ENCODE results near the gene KAT7. TPM values are rescaled to one million over a fixed set of nuclear protein-coding genes. Genes with fewer than 3 reads are reported as not detected.

The KAT7 gene
- total RNA-seq, 2 experiments from 2014 or later: 63.5 to 93.0 TPM

- Mint-ChIP-seq H3K27me3 (no peaks in the 10 kb centered on the region), H3K36me3 (ENCODE audit: low read depth) (no peaks in the 10 kb centered on the region), H3K9me3 (ENCODE audit: low read depth) (no peaks in the 10 kb centered on the region), H3K4me3 (no peak overlapping the region), H3K4me1 (peaks cover 8% of the 10 kb centered on the region), H3K27ac (no peak overlapping the region)
- ATAC-seq (peak; percentile 11), DNase-seq (no peak)
- intact Hi-C loops (cut with DNase I, micrococcal nuclease): loop anchor here in 1 of 2 experiments (2.0 kb wide), 1 partner anchor 210 kb away; no protein-coding TSS in a partner anchor
- CTCF ChIA-PET: interaction anchor here (0.5 to 1.1 kb wide), 4 partner anchors 25 to 315 kb away, joined by 3 to 6 read pairs (median 3); no protein-coding TSS in a partner anchor
- POLR2A ChIA-PET: interaction anchor here (0.6 kb wide), 1 partner anchor 21 kb away, joined by 4 read pairs; no protein-coding TSS in a partner anchor
These were observed 9.2 kb upstream of the KAT7 start for GRCh38 chr17:49779156-49779738.

- peaks cover 8% of the 10 kb centered on the region for H3K4me1 Mint-ChIP-seq
- no peaks in the 10 kb centered on the region for H3K9me3 Mint-ChIP-seq (ENCODE audit: low read depth)
- H3K36me3 Mint-ChIP-seq (ENCODE audit: low read depth): no peaks in the 10 kb centered on the region
- no peak overlapping the region for H3K4me3 Mint-ChIP-seq
- ChIA-PET POLR2A (no interaction called here), CTCF (no interaction called here)
- no peak overlapping the region for H3K27ac Mint-ChIP-seq
- ATAC-seq (peak; percentile 71), DNase-seq (peak; percentile 35)
- intact Hi-C loops (cut with DNase I, micrococcal nuclease): loop anchor here in 1 of 2 experiments (2.0 kb wide), 1 partner anchor 211 kb away; no protein-coding TSS in a partner anchor
- H3K27me3 Mint-ChIP-seq: no peaks in the 10 kb centered on the region
These were observed 8.7 kb upstream of the KAT7 start for GRCh38 chr17:49779739-49780231.

- ATAC-seq: no peak
- no peak overlapping the region for H3K27ac Mint-ChIP-seq
- intact Hi-C loops (cut with DNase I, micrococcal nuclease): no loop called here
- no peak overlapping the region for H3K4me3 Mint-ChIP-seq
- H3K36me3 Mint-ChIP-seq (ENCODE audit: low read depth): no peaks in the 10 kb centered on the region
- peaks cover 20% of the 10 kb centered on the region for H3K4me1 Mint-ChIP-seq
- ChIA-PET POLR2A (interaction anchor here (0.7 to 1.2 kb wide), 3 partner anchors 10 to 19 kb away, joined by 3 to 4 read pairs (median 4); partner anchors contain the start of gene FAM117A), CTCF (interaction anchor here (0.6 to 1.7 kb wide), 3 partner anchors 19 to 226 kb away, joined by 3 to 10 read pairs (median 3); partner anchors contain the start of gene FAM117A)
- no peak for DNase-seq
- no peaks in the 10 kb centered on the region for H3K9me3 Mint-ChIP-seq (ENCODE audit: low read depth)
- H3K27me3 Mint-ChIP-seq: no peaks in the 10 kb centered on the region
These were observed 5.3 kb upstream of the KAT7 start for GRCh38 chr17:49783071-49783715.

- Mint-ChIP-seq H3K4me1 (peaks cover 21% of the 10 kb centered on the region), H3K36me3 (ENCODE audit: low read depth) (no peaks in the 10 kb centered on the region), H3K4me3 (no peak overlapping the region), H3K9me3 (ENCODE audit: low read depth) (no peaks in the 10 kb centered on the region), H3K27ac (no peak overlapping the region), H3K27me3 (no peaks in the 10 kb centered on the region)
- ATAC-seq: no peak
- ChIA-PET POLR2A (interaction anchor here (0.8 to 1.2 kb wide), 2 partner anchors 10 to 20 kb away, joined by 4 read pairs; partner anchors contain the start of gene FAM117A), CTCF (interaction anchor here (0.6 to 1.7 kb wide), 3 partner anchors 20 to 227 kb away, joined by 3 to 10 read pairs (median 3); partner anchors contain the start of gene FAM117A)
- intact Hi-C loops (cut with DNase I, micrococcal nuclease): no loop called here
- DNase-seq: no peak
These were observed 4.7 kb upstream of the KAT7 start for GRCh38 chr17:49783791-49784190.

- intact Hi-C loops (cut with DNase I, micrococcal nuclease): no loop called here
- H3K4me1 Mint-ChIP-seq: peaks cover 24% of the 10 kb centered on the region
- ChIA-PET CTCF (interaction anchor here (0.7 to 1.5 kb wide), 4 partner anchors 19 to 217 kb away, joined by 3 to 6 read pairs (median 4); partner anchors contain the start of gene SLC35B1), POLR2A (no interaction called here)
- peaks cover 5% of the 10 kb centered on the region for H3K36me3 Mint-ChIP-seq (ENCODE audit: low read depth)
- DNase-seq: no peak
- no peaks in the 10 kb centered on the region for H3K27me3 Mint-ChIP-seq
- ATAC-seq: no peak
- H3K9me3 Mint-ChIP-seq (ENCODE audit: low read depth): no peaks in the 10 kb centered on the region
- H3K27ac Mint-ChIP-seq: no peak overlapping the region
- H3K4me3 Mint-ChIP-seq: no peak overlapping the region
These were observed 3.8 kb upstream of the KAT7 start for GRCh38 chr17:49784636-49785035.

- ATAC-seq: no peak
These were observed 500 bp upstream of the KAT7 start for GRCh38 chr17:49787884-49788477.

GRCh38 chr17:49789243-49789578 lies 730 bp downstream of the KAT7 start:
- ATAC-seq (no peak), DNase-seq (no peak)
- POLR2A ChIA-PET: interaction anchor here (1.4 to 2.6 kb wide), 3 partner anchors 26 to 81 kb away, joined by 5 to 28 read pairs (median 7); partner anchors contain the start of genes FAM117A and SLC35B1
- CTCF ChIA-PET: interaction anchor here (1.3 to 2.9 kb wide), 2 partner anchors 27 to 81 kb away, joined by 3 to 29 read pairs; partner anchors contain the start of gene SLC35B1
- Mint-ChIP-seq H3K27me3 (no peaks in the 10 kb centered on the region), H3K27ac (peak overlapping the region; percentile 98), H3K36me3 (ENCODE audit: low read depth) (peaks cover 42% of the 10 kb centered on the region), H3K4me3 (peak overlapping the region; percentile 89), H3K4me1 (peaks cover 57% of the 10 kb centered on the region), H3K9me3 (ENCODE audit: low read depth) (no peaks in the 10 kb centered on the region)
- intact Hi-C loops (cut with DNase I, micrococcal nuclease): loop anchor here (1.0 to 2.0 kb wide), 6 partner anchors 72 to 930 kb away; partner anchors contain the start of genes LUC7L3 (in 1 of the 2), PHB1 (in 1 of the 2), SPOP (in 1 of the 2) and ZNF652 (in 1 of the 2)

More at GRCh38 chr17:49787884-49788477, 500 bp upstream of the KAT7 start:
- ChIA-PET CTCF (interaction anchor here (0.7 to 2.9 kb wide), 11 partner anchors 10 to 220 kb away, joined by 3 to 29 read pairs (median 5); partner anchors contain the start of gene SLC35B1), POLR2A (interaction anchor here (0.5 to 2.6 kb wide), 13 partner anchors 19 to 633 kb away, joined by 3 to 28 read pairs (median 3); partner anchors contain the start of genes FAM117A and SLC35B1)
- Mint-ChIP-seq H3K9me3 (ENCODE audit: low read depth) (no peaks in the 10 kb centered on the region), H3K27ac (peak overlapping the region; percentile 98), H3K27me3 (no peaks in the 10 kb centered on the region), H3K4me3 (peak overlapping the region; percentile 89), H3K4me1 (peaks cover 49% of the 10 kb centered on the region), H3K36me3 (ENCODE audit: low read depth) (peaks cover 32% of the 10 kb centered on the region)
- DNase-seq: peak; percentile 27
- intact Hi-C loops (cut with DNase I, micrococcal nuclease): loop anchor here (1.0 to 2.0 kb wide), 14 partner anchors 24 to 931 kb away; partner anchors contain the start of genes FAM117A (in 2 of the 2), DLX4 (in 1 of the 2), LUC7L3 (in 1 of the 2) and PDK2 (in 1 of the 2)

- Mint-ChIP-seq H3K9me3 (ENCODE audit: low read depth) (no peaks in the 10 kb centered on the region), H3K4me1 (peaks cover 69% of the 10 kb centered on the region), H3K36me3 (ENCODE audit: low read depth) (peaks cover 61% of the 10 kb centered on the region), H3K27ac (no peak overlapping the region), H3K27me3 (no peaks in the 10 kb centered on the region), H3K4me3 (no peak overlapping the region)
- ATAC-seq (no peak), DNase-seq (no peak)
- ChIA-PET CTCF (interaction anchor here (0.6 to 1.5 kb wide), 6 partner anchors 25 to 301 kb away, joined by 3 to 5 read pairs (median 3); no protein-coding TSS in a partner anchor), POLR2A (interaction anchor here (1.1 kb wide), 1 partner anchor 52 kb away, joined by 8 read pairs; no protein-coding TSS in a partner anchor)
- intact Hi-C loops (cut with DNase I, micrococcal nuclease): no loop called here
These were observed 4.8 kb downstream of the KAT7 start for GRCh38 chr17:49793309-49793708.

- H3K9me3 Mint-ChIP-seq (ENCODE audit: low read depth): no peaks in the 10 kb centered on the region
- ATAC-seq (peak; percentile 47), DNase-seq (no peak)
- ChIA-PET POLR2A (interaction anchor here (0.6 kb wide), 1 partner anchor 132 kb away, joined by 3 read pairs; no protein-coding TSS in a partner anchor), CTCF (interaction anchor here (1.0 to 1.3 kb wide), 4 partner anchors 55 to 262 kb away, joined by 3 to 4 read pairs (median 3); partner anchors contain the start of gene SLC35B1)
- H3K27me3 Mint-ChIP-seq: no peaks in the 10 kb centered on the region
- H3K36me3 Mint-ChIP-seq (ENCODE audit: low read depth): peaks cover 62% of the 10 kb centered on the region
- no peak overlapping the region for H3K4me3 Mint-ChIP-seq
- peak overlapping the region; percentile 52 for H3K27ac Mint-ChIP-seq
- peaks cover 61% of the 10 kb centered on the region for H3K4me1 Mint-ChIP-seq
- intact Hi-C loops (cut with DNase I, micrococcal nuclease): no loop called here
These were observed 6.9 kb downstream of the KAT7 start for GRCh38 chr17:49795372-49795771.

- peaks cover 49% of the 10 kb centered on the region for H3K36me3 Mint-ChIP-seq (ENCODE audit: low read depth)
- ATAC-seq: peak; percentile 26
- no peak for DNase-seq
- ChIA-PET POLR2A (interaction anchor here (0.6 to 0.7 kb wide), 2 partner anchors 15 to 83 kb away, joined by 3 read pairs; no protein-coding TSS in a partner anchor), CTCF (interaction anchor here (0.9 to 1.6 kb wide), 5 partner anchors 14 to 229 kb away, joined by 3 to 5 read pairs (median 3); no protein-coding TSS in a partner anchor)
- no peaks in the 10 kb centered on the region for H3K27me3 Mint-ChIP-seq
- no peaks in the 10 kb centered on the region for H3K9me3 Mint-ChIP-seq (ENCODE audit: low read depth)
- intact Hi-C loops (cut with DNase I, micrococcal nuclease): no loop called here
- peaks cover 42% of the 10 kb centered on the region for H3K4me1 Mint-ChIP-seq
- H3K27ac Mint-ChIP-seq: peak overlapping the region; percentile 45
- no peak overlapping the region for H3K4me3 Mint-ChIP-seq
These were observed 9.7 kb downstream of the KAT7 start for GRCh38 chr17:49798182-49798581.

Data from activated CD4-positive, alpha-beta T cell treated with anti-CD3 and anti-CD28 coated beads for 36 hours (primary cell).